IMR-90 (cell line): Measurements from ENCODE around the gene SSR3. TPM values are rescaled to one million over a fixed set of nuclear protein-coding genes. Genes with fewer than 3 reads are reported as not detected.
A peak's percentile ranks its signal among the peaks of the same experiment; 100 is the strongest.

Experiments
- ATAC-seq: fragments of 200-7000 bp; cut with Tn5 transposase; 2 replicates; pipeline ENCODE4 v1.9.1; 2020; ENCODE audit warnings: low read depth, mild to moderate bottlenecking, moderate library complexity
- BruUV-seq: library from RNA; stranded (reverse); fragments of 400-500 nt; replicated peaks from 2 replicates; lab custom pipeline; 2021; lab: Mats Ljungman, UMichigan
- CTCF ChIA-PET: fragments of 300-600 bp; formaldehyde crosslinking; extraction: SDS; loops from one replicate; lab custom pipeline; 2021; ENCODE audit warnings: antibody characterized with exemption; lab: Yijun Ruan, JAX
- POLR2A ChIA-PET: fragments of 300-600 bp; sonication (Branson Sonifier 250); formaldehyde crosslinking; loops from one replicate; lab custom pipeline; 2022; ENCODE audit warnings: antibody characterized with exemption; ENCODE audit not compliant: unreplicated experiment; lab: Charles Lee
- DNase-seq: peaks from one replicate; pipeline ENCODE4 v3.0.0; 2013
- H2AFZ ChIP-seq: replicated peaks from 2 replicates; pipeline ENCODE3; 2013; ENCODE audit warnings: low read length, mild to moderate bottlenecking; ENCODE audit not compliant: poor library complexity
- H2AK5ac ChIP-seq: 2 replicates; pipeline ENCODE4 v1.6.1; 2013; ENCODE audit warnings: low read depth, low read length, inconsistent platforms
- H2AK9ac ChIP-seq: replicated peaks from 2 replicates; pipeline ENCODE3; 2013; ENCODE audit warnings: mild to moderate bottlenecking, low read depth, low read length, moderate library complexity; ENCODE audit not compliant: poor library complexity
- H2BK120ac ChIP-seq: 2 replicates; pipeline ENCODE4 v1.6.1; 2013; ENCODE audit warnings: low read depth, low read length, inconsistent platforms
- H2BK15ac ChIP-seq: 3 replicates; pipeline ENCODE4 v1.6.1; 2013; ENCODE audit warnings: low read depth, low read length, inconsistent platforms
- H2BK20ac ChIP-seq: 2 replicates; pipeline ENCODE4 v1.6.1; 2013; ENCODE audit warnings: low read depth, mild to moderate bottlenecking, inconsistent platforms, low read length, moderate library complexity
- H2BK5ac ChIP-seq: 2 replicates; pipeline ENCODE4 v1.6.1; 2013; ENCODE audit warnings: mild to moderate bottlenecking, low read depth, low read length, inconsistent platforms; ENCODE audit not compliant: poor library complexity, severe bottlenecking
- H3K14ac ChIP-seq: replicated peaks from 2 replicates; pipeline ENCODE4 v1.6.1; 2013; ENCODE audit warnings: low read depth, low read length, inconsistent platforms
- H3K18ac ChIP-seq: 2 replicates; pipeline ENCODE4 v1.6.1; 2013; ENCODE audit warnings: low read depth, low read length, control low read depth
- H3K23ac ChIP-seq: 2 replicates; pipeline ENCODE4 v1.6.1; 2013; ENCODE audit warnings: low read depth, low read length, inconsistent platforms
- H3K27ac ChIP-seq: 2 replicates; pipeline ENCODE4 v1.5.1; 2013; ENCODE audit warnings: mild to moderate bottlenecking, control low read depth, low read length; ENCODE audit not compliant: insufficient read depth
- H3K27me3 ChIP-seq: 2 replicates; pipeline ENCODE4 v1.6.1; 2013; ENCODE audit warnings: low read length; ENCODE audit not compliant: control insufficient read depth, insufficient read depth
- H3K36me3 ChIP-seq: 2 replicates; pipeline ENCODE4 v1.6.1; 2013; ENCODE audit warnings: low read length, mixed read lengths; ENCODE audit not compliant: control insufficient read depth, insufficient read depth
- H3K4ac ChIP-seq: 2 replicates; pipeline ENCODE4 v1.6.1; 2013; ENCODE audit warnings: low read depth, low read length, inconsistent platforms
- H3K4me1 ChIP-seq: 2 replicates; pipeline ENCODE4 v1.6.1; 2013; ENCODE audit warnings: low read length, mixed read lengths; ENCODE audit not compliant: control insufficient read depth, insufficient read depth
- H3K4me2 ChIP-seq: 2 replicates; pipeline ENCODE4 v1.6.1; 2013; ENCODE audit warnings: low read depth, mild to moderate bottlenecking, control low read depth, low read length, moderate library complexity
- H3K4me3 ChIP-seq: 2 replicates; pipeline ENCODE4 v1.5.1; 2013; ENCODE audit warnings: low read depth, mild to moderate bottlenecking, control low read depth, low read length, moderate library complexity; ENCODE audit not compliant: insufficient read depth
- H3K56ac ChIP-seq: 2 replicates; pipeline ENCODE4 v1.6.1; 2013; ENCODE audit warnings: low read length, inconsistent platforms; ENCODE audit not compliant: insufficient read depth; ENCODE audit errors: extremely low read depth
- H3K79me1 ChIP-seq, 2 experiments: 2 replicates each; pipeline ENCODE4 v1.6.1; 2013; ENCODE audit warnings: low read length in 2 of 2, inconsistent platforms in 1 of 2, low read depth in 1 of 2
- H3K9ac ChIP-seq: 2 replicates; pipeline ENCODE4 v1.6.1; 2013; ENCODE audit warnings: low read depth, low read length, control low read depth
- H3K9me1 ChIP-seq: 2 replicates; pipeline ENCODE4 v1.6.1; 2013; ENCODE audit warnings: low read length, inconsistent platforms; ENCODE audit not compliant: insufficient read depth
- H3K9me3 ChIP-seq: 2 replicates; pipeline ENCODE4 v1.6.1; 2013; ENCODE audit warnings: low read length; ENCODE audit not compliant: control insufficient read depth, insufficient read depth
- H4K20me1 ChIP-seq: 2 replicates; pipeline ENCODE4 v1.6.1; 2013; ENCODE audit warnings: low read length, inconsistent platforms; ENCODE audit not compliant: insufficient read depth
- H4K5ac ChIP-seq: 2 replicates; pipeline ENCODE4 v1.6.1; 2013; ENCODE audit warnings: mild to moderate bottlenecking, low read depth, low read length, control low read depth
- H4K8ac ChIP-seq, 2 experiments: 2 replicates each; pipeline ENCODE4 v1.6.1; 2013; ENCODE audit warnings: low read depth in 2 of 2, low read length in 2 of 2, control low read depth in 1 of 2, inconsistent platforms in 1 of 2
- H4K91ac ChIP-seq: 2 replicates; pipeline ENCODE4 v1.6.1; 2013; ENCODE audit warnings: low read depth, low read length, inconsistent platforms; ENCODE audit not compliant: insufficient read depth
- MAZ ChIP-seq: IDR thresholded peaks from 2 replicates; pipeline ENCODE4 v1.6.1; 2012; ENCODE audit warnings: low read depth, mild to moderate bottlenecking, low read length, improper control_type of control experiment, moderate library complexity, borderline replicate concordance
- POLR2A ChIP-seq: IDR thresholded peaks from 2 replicates; pipeline ENCODE4 v1.6.1; 2012; ENCODE audit warnings: mild to moderate bottlenecking, low read depth, low read length
- RCOR1 ChIP-seq: IDR thresholded peaks from 2 replicates; pipeline ENCODE4 v1.6.1; 2012; ENCODE audit warnings: mild to moderate bottlenecking, low read length, improper control_type of control experiment; ENCODE audit not compliant: insufficient replicate concordance
- WGBS, 2 experiments: methylation state at CpG; one replicate each; pipeline versions ENCODE4 v1.1.5 to v1.1.7; 2013; ENCODE audit warnings: missing lambda C conversion rate in 2 of 2; ENCODE audit not compliant: insufficient read length in 1 of 2; ENCODE audit errors: extremely low coverage in 2 of 2; 5-methylcytosine and 5-hydroxymethylcytosine counted together
- dilution Hi-C: fragments of 300-500 bp; cut with HindIII; formaldehyde crosslinking; loops from one replicate; pipeline ENCODE4 v1.14.3; 2018; ENCODE audit warnings: low sequenced_read_pairs; ENCODE audit not compliant: unreplicated experiment
- in situ Hi-C: fragments of 300-500 bp; cut with MboI; formaldehyde crosslinking; loops from 3 replicates; pipeline ENCODE4 v1.14.3; 2019; ENCODE audit warnings: low sequenced_read_pairs, inconsistent platforms, mixed read lengths
- intact Hi-C: fragments of 100-400 bp; cut with micrococcal nuclease; formaldehyde crosslinking; loops from 2 replicates; pipeline ENCODE4 v1.10.0; 2022
- polyA plus RNA-seq, 3 experiments: library from polyadenylated mRNA; depleted of rRNA; stranded (reverse); fragments of >200 nt; gene quantifications; 2 replicates each; pipeline ENCODE4 v1.2.3, GENCODE V29; 2012; ENCODE audit warnings: low replicate concordance in 1 of 3
- total RNA-seq: library from RNA; depleted of rRNA; stranded (reverse); fragments of >200 nt; gene quantifications from 2 replicates; pipeline ENCODE4 v1.2.3, GENCODE V29; 2012

SSR3 gene
- total and polyA plus RNA-seq, 2 of the 4 experiments (the other 2 are of a cell fraction), result 246 to 608 TPM

- dilution Hi-C loops (loop anchor here (25.0 kb wide), 1 partner anchor 350 kb away; no protein-coding TSS in a partner anchor), intact Hi-C loops (no loop called here)
- POLR2A ChIA-PET, result no interaction called here
These were observed 42.8 kb downstream of the SSR3 start for GRCh38 chr3:156511987-156512677.

More at GRCh38 chr3:156511987-156512677, 42.8 kb downstream of the SSR3 start:
- Histone ChIP-seq H4K20me1 (no peaks in the 10 kb centered on the region), H3K9me3 (no peaks in the 10 kb centered on the region), H2AFZ (no peak overlapping the region), H3K79me1 (no peaks in the 10 kb centered on the region), H3K4me2 (no peak overlapping the region), H2AK5ac (no peak overlapping the region), H2BK5ac (no peak overlapping the region), H2BK15ac (no peak overlapping the region), H2AK9ac (no peak overlapping the region), H3K14ac (no peak overlapping the region), H3K18ac (no peak overlapping the region), H4K5ac (no peak overlapping the region), H3K36me3 (no peaks in the 10 kb centered on the region), H3K9ac (no peak overlapping the region), H3K4ac (no peak overlapping the region), H4K8ac (no peak overlapping the region), H3K56ac (no peak overlapping the region), H3K4me3 (no peak overlapping the region), H3K23ac (no peak overlapping the region), H4K91ac (no peak overlapping the region), H3K27ac (no peak overlapping the region), H2BK20ac (no peak overlapping the region), H3K9me1 (no peaks in the 10 kb centered on the region; the same call in 1 of the 2 replicates), H3K27me3 (peaks cover 6% of the 10 kb centered on the region), H2BK120ac (no peak overlapping the region), H3K4me1 (0 out of 2 replicates have a peak, but pooled peaks cover 2% of the 10 kb centered on the region)
- no TSS peak for BruUV-seq
- DNase-seq, result no peak
- ATAC-seq, result peak; percentile 39; the same call in 1 of the 2 replicates
- TF ChIP-seq MAZ (no peak), RCOR1 (no peak), POLR2A (no peak)
- WGBS, 2 experiments, result no CpG with 5 or more reads among the region's 2 CpGs
- CTCF ChIA-PET, result interaction anchor here (1.1 kb wide), 1 partner anchor 338 kb away, joined by 3 read pairs; no protein-coding TSS in a partner anchor
- in situ Hi-C loops, result no loop called here
